ENCODE data around the gene SHISA5.

Gene SHISA5

DNA sequence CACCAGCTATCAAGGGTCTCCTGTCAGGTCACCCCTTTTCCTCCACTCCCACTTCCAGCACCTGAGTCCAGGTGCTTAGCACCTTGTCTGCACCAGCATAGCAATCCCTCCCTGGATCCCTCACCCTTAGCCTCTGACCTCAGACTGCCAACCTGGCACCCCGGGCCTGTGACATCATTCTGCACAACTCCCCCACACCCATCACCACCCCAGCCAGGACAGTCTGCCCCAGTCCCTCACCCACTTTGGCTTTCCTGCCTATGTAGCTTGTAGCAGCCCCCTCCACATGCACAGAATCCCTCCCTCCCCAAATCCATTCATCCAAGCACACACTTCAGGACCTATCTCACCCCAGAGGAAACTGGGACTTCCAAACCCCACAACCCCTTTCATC, 73.3 kb downstream of the SHISA5 start:
- DNase-seq (ENCODE audit: low spot score) = no peak
- TF ChIP-seq CTCF (IDR thresholded peaks at IDR 0.05; ENCODE audit: extremely low read depth, missing control alignments) = no peak

- TF ChIP-seq CTCF (IDR thresholded peaks at IDR 0.05; ENCODE audit: extremely low read depth, missing control alignments) = no peak
- DNase-seq (ENCODE audit: low spot score) = no peak
These were observed 73.8 kb downstream of the SHISA5 start, which contains the start of gene PLXNB1 for GRCh38 chr3:48429960-48430707. PLXNB1 (minus strand) TSS chr3:48430086; CDS start chr3:48424611, 5,475 bp downstream.

- TF ChIP-seq CTCF (IDR thresholded peaks at IDR 0.05; ENCODE audit: extremely low read depth, missing control alignments) = no peak
- peak; percentile 90 for DNase-seq (ENCODE audit: low spot score)
These were observed 74.5 kb downstream of the SHISA5 start for GRCh38 chr3:48429317-48429959.

DNA sequence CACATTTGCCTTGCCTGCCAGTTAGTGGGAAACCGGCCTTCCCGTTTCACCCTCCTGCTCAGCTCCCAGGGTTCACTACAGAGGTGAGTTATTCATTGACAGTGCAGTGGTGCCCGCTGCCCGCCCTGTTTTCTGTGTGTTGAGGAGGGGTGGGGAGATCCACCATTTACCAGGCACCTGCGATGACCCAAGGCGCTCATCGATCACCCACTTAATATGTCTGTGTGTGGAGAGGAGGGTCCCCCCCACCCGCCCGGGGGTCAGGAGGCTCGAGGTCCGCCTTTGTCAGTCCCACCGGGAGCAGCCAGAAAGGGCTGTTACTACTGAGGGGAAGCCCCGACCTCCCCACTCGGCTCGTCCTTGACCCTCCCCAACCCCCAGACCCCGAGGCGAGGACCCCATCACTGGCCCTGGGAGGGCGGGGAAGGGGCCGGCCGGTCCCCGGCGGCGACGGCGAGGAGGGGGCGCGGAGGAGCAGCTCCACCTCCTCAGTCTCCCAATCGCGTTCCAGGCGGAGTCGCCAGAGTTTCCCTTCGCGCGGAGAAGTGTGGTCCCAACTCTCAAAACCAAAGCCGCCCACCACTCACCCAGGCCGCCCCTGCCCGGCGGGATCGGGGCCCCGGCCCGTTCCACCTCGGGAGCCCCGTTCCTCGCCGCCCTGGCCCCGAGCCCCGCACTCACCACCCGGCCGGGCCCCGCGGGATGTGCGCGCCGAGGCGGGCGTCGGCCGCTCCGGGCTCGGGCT, 75.2 kb downstream of the SHISA5 start:
- TF ChIP-seq CTCF (IDR thresholded peaks at IDR 0.05; ENCODE audit: extremely low read depth, missing control alignments) = no peak
- no peak for DNase-seq (ENCODE audit: low spot score)

DNA sequence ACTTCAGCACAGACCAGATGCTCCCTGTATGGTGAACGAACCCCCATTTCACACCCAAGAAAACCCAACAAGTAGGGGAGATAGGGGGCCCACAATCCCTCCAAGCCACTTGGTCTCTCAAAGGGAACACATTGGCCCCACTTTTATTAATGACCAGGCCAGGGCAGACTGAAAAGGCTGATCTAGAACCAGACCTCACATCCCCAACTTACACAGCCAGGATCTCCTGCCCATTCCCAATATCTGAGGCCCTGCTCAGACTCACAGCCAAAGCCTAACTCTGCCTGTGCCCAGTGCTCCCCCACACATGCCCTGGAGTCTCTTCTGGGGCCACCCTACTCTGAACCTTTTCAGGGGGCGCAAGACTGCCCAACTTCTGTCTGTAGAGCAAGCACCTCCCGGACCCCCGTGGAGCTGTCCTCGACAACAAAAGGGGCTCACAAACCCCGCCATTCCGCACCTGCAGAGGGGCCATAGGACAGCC, 75.8 kb downstream of the SHISA5 start:
- DNase-seq (ENCODE audit: low spot score) = no peak
- TF ChIP-seq CTCF (IDR thresholded peaks at IDR 0.05; ENCODE audit: extremely low read depth, missing control alignments) = no peak

DNA sequence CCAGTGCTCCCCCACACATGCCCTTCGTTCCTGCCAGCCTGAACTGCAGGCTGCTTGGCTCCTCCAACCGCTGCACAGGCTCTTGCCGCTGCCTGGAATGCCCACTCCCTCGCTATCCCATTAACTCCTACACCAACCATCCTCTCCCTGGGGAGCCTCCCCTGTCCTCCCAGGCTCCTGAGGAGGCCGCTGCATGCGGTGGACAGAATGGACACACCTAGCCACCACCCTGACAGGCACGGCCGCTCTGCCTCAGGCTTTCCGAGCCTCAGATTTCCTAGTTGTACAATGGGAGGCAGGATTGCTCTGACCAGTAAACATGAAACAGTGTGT, 76.4 kb downstream of the SHISA5 start:
- DNase-seq (ENCODE audit: low spot score) = no peak
- TF ChIP-seq CTCF (IDR thresholded peaks at IDR 0.05; ENCODE audit: extremely low read depth, missing control alignments) = no peak
